HepG2 (cell line): ENCODE results near the gene LRP5. TPM values are rescaled to one million over a fixed set of nuclear protein-coding genes. Genes with fewer than 3 reads are reported as not detected.

Experiments used
- AHR ChIP-seq: IDR thresholded peaks from 2 replicates; pipeline ENCODE4 v1.6.1; 2018; ENCODE audit warnings: missing genetic modification reagents, missing compliant biosample characterization
- DPF2 ChIP-seq: sonication (generic); formaldehyde crosslinking; IDR thresholded peaks from 2 replicates; pipeline ENCODE4 v1.4.0; 2020; ENCODE audit warnings: mild to moderate bottlenecking, low read depth, missing genetic modification reagents, borderline replicate concordance
- MXI1 ChIP-seq: IDR thresholded peaks from 3 replicates; pipeline ENCODE4 v1.6.1; 2012; ENCODE audit warnings: low read depth, low read length, inconsistent platforms, borderline replicate concordance
- NR1H2 ChIP-seq: sonication (generic); formaldehyde crosslinking; IDR thresholded peaks from 2 replicates; pipeline ENCODE4 v1.8.1; 2022; ENCODE audit warnings: low read depth, missing genetic modification reagents, borderline replicate concordance
- PCBP2 ChIP-seq: fragments of 200-400 bp; formaldehyde crosslinking; optimal IDR thresholded peaks from 2 replicates; pipeline ENCODE3; 2018; ENCODE audit warnings: low read length, low read depth; ENCODE audit not compliant: poor library complexity, severe bottlenecking
- POLR2AphosphoS5 ChIP-seq: IDR thresholded peaks from 2 replicates; pipeline ENCODE4 v1.6.1; 2012; ENCODE audit warnings: low read depth, low read length
- RARA ChIP-seq: IDR thresholded peaks from 2 replicates; pipeline ENCODE4 v1.6.1; 2016; ENCODE audit warnings: missing genetic modification reagents, missing compliant biosample characterization
- YEATS4 ChIP-seq: sonication (generic); formaldehyde crosslinking; IDR thresholded peaks from 2 replicates; pipeline ENCODE4 v1.4.0; 2020; ENCODE audit warnings: missing genetic modification reagents, borderline replicate concordance
- ZNF124 ChIP-seq: sonication (generic); formaldehyde crosslinking; IDR thresholded peaks from 2 replicates; pipeline ENCODE4 v1.4.0; 2020; ENCODE audit warnings: missing genetic modification reagents
- ZNF660 ChIP-seq: sonication (generic); formaldehyde crosslinking; IDR thresholded peaks from 2 replicates; pipeline ENCODE4 v1.5.1; 2020; ENCODE audit warnings: mild to moderate bottlenecking, low read depth, missing genetic modification reagents, borderline replicate concordance
- ZNF772 ChIP-seq: sonication (generic); formaldehyde crosslinking; IDR thresholded peaks from 2 replicates; pipeline ENCODE4 v1.5.0; 2020; ENCODE audit warnings: mild to moderate bottlenecking, missing genetic modification reagents
- ZNF782 ChIP-seq: sonication (generic); formaldehyde crosslinking; IDR thresholded peaks from 2 replicates; pipeline ENCODE4 v1.4.0; 2020; ENCODE audit warnings: missing genetic modification reagents, mild to moderate bottlenecking, borderline replicate concordance
- ZNF83 ChIP-seq: sonication (generic); formaldehyde crosslinking; IDR thresholded peaks from 2 replicates; pipeline ENCODE4 v1.4.0; 2020; ENCODE audit warnings: missing genetic modification reagents, mild to moderate bottlenecking, borderline replicate concordance
- ZNF891 ChIP-seq: sonication (generic); formaldehyde crosslinking; IDR thresholded peaks from 2 replicates; pipeline ENCODE4 v1.5.0; 2020; ENCODE audit warnings: mild to moderate bottlenecking, missing genetic modification reagents
- polyA plus RNA-seq, 8 experiments: library from polyadenylated mRNA; depleted of rRNA in 3 of 8; stranded (reverse) in 7 of 8; unstranded in 1 of 8; fragments of >200 nt; fragmentation: Illumina TruSeq in 4 of 8; extraction: Trizol in 4 of 8; gene quantifications; 2 replicates each; pipeline versions ENCODE4 v1.2.1 to v1.2.3, GENCODE V29; 2011 to 2016; ENCODE audit warnings: low read depth in 4 of 8, missing spikeins in 1 of 8, mixed read lengths in 1 of 8; ENCODE audit not compliant: insufficient read depth in 1 of 8
- total RNA-seq, 5 experiments: library from RNA; depleted of rRNA; stranded (reverse); fragments of >200 nt; fragmentation: Illumina TruSeq; extraction: Trizol; gene quantifications; 2 replicates each; pipeline ENCODE4 v1.2.3, GENCODE V29; 2016; ENCODE audit warnings: low read depth in 1 of 5
- TF ChIP-seq, protein P1 (sequence below): sonication (generic); formaldehyde crosslinking; IDR thresholded peaks from 2 replicates; pipeline ENCODE4 v1.4.0; 2020; ENCODE audit warnings: missing genetic modification reagents
- TF ChIP-seq, protein P2 (sequence below): IDR thresholded peaks from 2 replicates; pipeline ENCODE4 v1.6.1; 2016; ENCODE audit warnings: missing genetic modification reagents, missing compliant biosample characterization
- TF ChIP-seq, protein P3 (sequence below), 2 experiments: sonication (generic) in 1 of 2; formaldehyde crosslinking in 1 of 2; IDR thresholded peaks; 2 replicates each; pipeline versions ENCODE4 v1.4.0 to v1.6.1; 2016 to 2020; ENCODE audit warnings: borderline replicate concordance in 1 of 2, low read depth in 1 of 2, mild to moderate bottlenecking in 1 of 2, missing genetic modification reagents in 1 of 2

The LRP5 gene
- total and polyA plus RNA-seq, 2 of the 13 experiments (the other 11 are each of a cell fraction or from before 2014, with no cell fraction given) = 40.4 to 64.0 TPM

DNA sequence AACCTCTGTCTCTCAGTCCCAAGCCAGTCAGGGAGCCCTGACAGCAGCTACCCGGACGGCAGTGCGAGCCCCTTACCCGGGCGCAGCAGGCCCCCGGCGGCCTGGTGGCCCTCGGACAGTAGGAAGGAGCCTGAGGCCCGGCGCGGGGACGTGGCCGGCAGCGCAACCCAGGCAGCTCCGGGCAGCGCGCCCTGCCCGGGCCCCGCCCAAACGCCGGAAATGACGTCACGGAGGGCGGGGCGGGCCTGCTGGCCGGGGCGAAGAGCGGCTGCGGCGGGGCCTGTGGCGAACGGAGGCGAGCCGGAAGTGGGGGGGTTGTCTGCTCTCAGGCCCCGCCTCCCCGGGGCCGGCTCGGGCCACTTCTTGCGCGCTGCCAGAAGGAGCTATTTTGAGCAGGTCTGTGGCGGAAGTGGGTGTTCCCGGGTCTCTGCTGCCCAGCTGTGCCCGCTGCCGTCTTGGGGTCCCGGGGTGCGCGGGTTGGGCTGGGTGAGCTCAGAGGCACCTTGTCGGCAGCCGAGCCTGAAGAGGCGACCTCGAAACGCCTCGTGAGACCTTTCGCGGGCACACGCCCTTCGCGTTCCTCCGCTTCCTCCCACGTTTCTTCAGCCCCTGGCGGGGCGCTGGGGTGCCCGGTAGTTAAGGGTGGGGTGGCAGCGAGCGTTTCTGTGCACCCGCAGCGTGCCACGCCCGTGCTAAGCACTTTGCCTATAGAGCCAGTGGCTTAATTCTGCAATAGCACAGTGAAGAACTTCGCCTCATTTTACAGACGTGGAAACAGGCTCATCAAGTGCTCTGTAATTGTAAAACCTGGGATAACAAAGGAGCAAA is 40.4 kb upstream of the LRP5 start, which contains the start of gene C11orf24 (continued):
- TF ChIP-seq ZNF772 (CRISPR knock-in tag) = 0 out of 2 replicates have a peak, but pooled peaks have one; percentile 50
- TF ChIP-seq AHR (CRISPR knock-in tag) = 0 out of 2 replicates have a peak, but pooled peaks have one; percentile 46
- TF ChIP-seq PCBP2 = no peak
- no peak for TF ChIP-seq DPF2 (CRISPR knock-in tag)
- peak; percentile 23; the same call in 1 of the 2 replicates for TF ChIP-seq ZNF124 (CRISPR knock-in tag)
- TF ChIP-seq, protein P1, sequence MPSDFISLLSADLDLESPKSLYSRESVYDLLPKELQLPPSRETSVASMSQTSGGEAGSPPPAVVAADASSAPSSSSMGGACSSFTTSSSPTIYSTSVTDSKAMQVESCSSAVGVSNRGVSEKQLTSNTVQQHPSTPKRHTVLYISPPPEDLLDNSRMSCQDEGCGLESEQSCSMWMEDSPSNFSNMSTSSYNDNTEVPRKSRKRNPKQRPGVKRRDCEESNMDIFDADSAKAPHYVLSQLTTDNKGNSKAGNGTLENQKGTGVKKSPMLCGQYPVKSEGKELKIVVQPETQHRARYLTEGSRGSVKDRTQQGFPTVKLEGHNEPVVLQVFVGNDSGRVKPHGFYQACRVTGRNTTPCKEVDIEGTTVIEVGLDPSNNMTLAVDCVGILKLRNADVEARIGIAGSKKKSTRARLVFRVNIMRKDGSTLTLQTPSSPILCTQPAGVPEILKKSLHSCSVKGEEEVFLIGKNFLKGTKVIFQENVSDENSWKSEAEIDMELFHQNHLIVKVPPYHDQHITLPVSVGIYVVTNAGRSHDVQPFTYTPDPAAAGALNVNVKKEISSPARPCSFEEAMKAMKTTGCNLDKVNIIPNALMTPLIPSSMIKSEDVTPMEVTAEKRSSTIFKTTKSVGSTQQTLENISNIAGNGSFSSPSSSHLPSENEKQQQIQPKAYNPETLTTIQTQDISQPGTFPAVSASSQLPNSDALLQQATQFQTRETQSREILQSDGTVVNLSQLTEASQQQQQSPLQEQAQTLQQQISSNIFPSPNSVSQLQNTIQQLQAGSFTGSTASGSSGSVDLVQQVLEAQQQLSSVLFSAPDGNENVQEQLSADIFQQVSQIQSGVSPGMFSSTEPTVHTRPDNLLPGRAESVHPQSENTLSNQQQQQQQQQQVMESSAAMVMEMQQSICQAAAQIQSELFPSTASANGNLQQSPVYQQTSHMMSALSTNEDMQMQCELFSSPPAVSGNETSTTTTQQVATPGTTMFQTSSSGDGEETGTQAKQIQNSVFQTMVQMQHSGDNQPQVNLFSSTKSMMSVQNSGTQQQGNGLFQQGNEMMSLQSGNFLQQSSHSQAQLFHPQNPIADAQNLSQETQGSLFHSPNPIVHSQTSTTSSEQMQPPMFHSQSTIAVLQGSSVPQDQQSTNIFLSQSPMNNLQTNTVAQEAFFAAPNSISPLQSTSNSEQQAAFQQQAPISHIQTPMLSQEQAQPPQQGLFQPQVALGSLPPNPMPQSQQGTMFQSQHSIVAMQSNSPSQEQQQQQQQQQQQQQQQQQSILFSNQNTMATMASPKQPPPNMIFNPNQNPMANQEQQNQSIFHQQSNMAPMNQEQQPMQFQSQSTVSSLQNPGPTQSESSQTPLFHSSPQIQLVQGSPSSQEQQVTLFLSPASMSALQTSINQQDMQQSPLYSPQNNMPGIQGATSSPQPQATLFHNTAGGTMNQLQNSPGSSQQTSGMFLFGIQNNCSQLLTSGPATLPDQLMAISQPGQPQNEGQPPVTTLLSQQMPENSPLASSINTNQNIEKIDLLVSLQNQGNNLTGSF = 0 out of 2 replicates have a peak, but pooled peaks have one; percentile 48
- TF ChIP-seq NR1H2 (CRISPR knock-in tag) = 0 out of 2 replicates have a peak, but pooled peaks have one; percentile 31
- TF ChIP-seq YEATS4 (CRISPR knock-in tag) = peak; percentile 60
- TF ChIP-seq RARA (CRISPR knock-in tag) = peak; percentile 33
- 0 out of 2 replicates have a peak, but pooled peaks have one; percentile 22 for TF ChIP-seq ZNF83
- 0 out of 2 replicates have a peak, but pooled peaks have one; percentile 53 for TF ChIP-seq ZNF660
- TF ChIP-seq MXI1 = peak; percentile 76; the same call in 2 of the 3 replicates
- TF ChIP-seq ZNF891 = peak; percentile 59; the same call in 1 of the 2 replicates
- 0 out of 2 replicates have a peak, but pooled peaks have one; percentile 35 for TF ChIP-seq ZNF782 (CRISPR knock-in tag)
- peak; percentile 93 for TF ChIP-seq POLR2AphosphoS5
- TF ChIP-seq, protein P2, sequence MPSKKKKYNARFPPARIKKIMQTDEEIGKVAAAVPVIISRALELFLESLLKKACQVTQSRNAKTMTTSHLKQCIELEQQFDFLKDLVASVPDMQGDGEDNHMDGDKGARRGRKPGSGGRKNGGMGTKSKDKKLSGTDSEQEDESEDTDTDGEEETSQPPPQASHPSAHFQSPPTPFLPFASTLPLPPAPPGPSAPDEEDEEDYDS (CRISPR knock-in tag) = peak; percentile 74
- TF ChIP-seq, protein P3, sequence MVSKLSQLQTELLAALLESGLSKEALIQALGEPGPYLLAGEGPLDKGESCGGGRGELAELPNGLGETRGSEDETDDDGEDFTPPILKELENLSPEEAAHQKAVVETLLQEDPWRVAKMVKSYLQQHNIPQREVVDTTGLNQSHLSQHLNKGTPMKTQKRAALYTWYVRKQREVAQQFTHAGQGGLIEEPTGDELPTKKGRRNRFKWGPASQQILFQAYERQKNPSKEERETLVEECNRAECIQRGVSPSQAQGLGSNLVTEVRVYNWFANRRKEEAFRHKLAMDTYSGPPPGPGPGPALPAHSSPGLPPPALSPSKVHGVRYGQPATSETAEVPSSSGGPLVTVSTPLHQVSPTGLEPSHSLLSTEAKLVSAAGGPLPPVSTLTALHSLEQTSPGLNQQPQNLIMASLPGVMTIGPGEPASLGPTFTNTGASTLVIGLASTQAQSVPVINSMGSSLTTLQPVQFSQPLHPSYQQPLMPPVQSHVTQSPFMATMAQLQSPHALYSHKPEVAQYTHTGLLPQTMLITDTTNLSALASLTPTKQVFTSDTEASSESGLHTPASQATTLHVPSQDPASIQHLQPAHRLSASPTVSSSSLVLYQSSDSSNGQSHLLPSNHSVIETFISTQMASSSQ (IDR thresholded peaks at IDR 0.05; ENCODE audit: low read depth) = no peak
- TF ChIP-seq, protein P3 (CRISPR knock-in tag; IDR thresholded peaks at IDR 0.05; ENCODE audit: borderline replicate concordance) = peak; percentile 54; the same call in 1 of the 2 replicates
